Memory B cell (primary cell): ENCODE measurements around the gene HSD17B12.
A peak's percentile ranks its signal among the peaks of the same experiment; 100 is the strongest.

Experiments used
- ATAC-seq: fragments of 150-1000 bp; cut with Tn5 transposase; 2 replicates; pipeline ENCODE4 v1.10.0; 2021; ENCODE audit warnings: low read depth, mild to moderate bottlenecking, moderate library complexity
- DNase-seq, 2 donors: peaks; one replicate each; pipeline ENCODE4 v3.0.0; 2022; ENCODE audit warnings: low spot score in 2 of 2
- H3K27ac Mint-ChIP-seq: one replicate; pipeline ENCODE4 v1.8.0; 2022; ENCODE audit warnings: mild to moderate bottlenecking, moderate library complexity, mixed read lengths
- H3K27me3 Mint-ChIP-seq: one replicate; pipeline ENCODE4 v1.8.0; 2022; ENCODE audit warnings: mixed read lengths
- H3K36me3 Mint-ChIP-seq: one replicate; pipeline ENCODE4 v1.8.0; 2022; ENCODE audit warnings: mild to moderate bottlenecking, mixed read lengths
- H3K4me1 Mint-ChIP-seq: one replicate; pipeline ENCODE4 v1.8.0; 2022; ENCODE audit warnings: mixed read lengths
- H3K4me3 Mint-ChIP-seq: one replicate; pipeline ENCODE4 v1.8.0; 2022; ENCODE audit warnings: mild to moderate bottlenecking, moderate library complexity, mixed read lengths
- H3K9me3 Mint-ChIP-seq: one replicate; pipeline ENCODE4 v1.8.0; 2022; ENCODE audit warnings: mixed read lengths

Gene HSD17B12

GRCh38 chr11:43818220-43818619 lies 137.7 kb downstream of the HSD17B12 start:
- ATAC-seq (no peak), DNase-seq (no peak)
- Mint-ChIP-seq H3K36me3 (peaks cover 43% of the 10 kb centered on the region), H3K4me3 (no peak overlapping the region), H3K4me1 (peaks cover 3% of the 10 kb centered on the region), H3K27me3 (no peaks in the 10 kb centered on the region), H3K9me3 (peaks cover 4% of the 10 kb centered on the region), H3K27ac (no peak overlapping the region)

GRCh38 chr11:43819926-43820325 lies 139.4 kb downstream of the HSD17B12 start:
- H3K4me1 Mint-ChIP-seq: peaks cover 3% of the 10 kb centered on the region
- H3K27ac Mint-ChIP-seq: no peak overlapping the region
- no peak overlapping the region for H3K4me3 Mint-ChIP-seq
- peaks cover 44% of the 10 kb centered on the region for H3K36me3 Mint-ChIP-seq
- no peak for DNase-seq
- no peak for ATAC-seq
- peaks cover 4% of the 10 kb centered on the region for H3K9me3 Mint-ChIP-seq
- no peaks in the 10 kb centered on the region for H3K27me3 Mint-ChIP-seq

DNA sequence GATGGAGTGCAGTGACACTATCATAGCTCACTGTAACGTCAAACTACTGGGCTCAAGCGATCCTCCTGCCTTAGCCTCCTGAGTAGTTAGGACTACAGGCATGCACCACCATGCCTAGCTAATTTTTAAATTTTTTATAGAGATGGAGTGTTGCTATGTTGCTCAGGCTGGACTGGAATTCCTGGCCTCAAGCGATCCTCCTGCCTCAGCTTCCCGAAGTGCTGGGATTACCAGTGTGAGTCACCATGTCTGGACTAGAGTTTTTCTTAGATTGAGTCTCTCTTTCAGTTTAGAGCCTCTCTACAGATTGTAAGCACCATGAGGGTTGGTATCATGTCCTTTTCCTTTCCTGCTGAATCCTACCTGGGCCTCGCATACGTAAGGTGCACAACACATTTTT lies 142.8 kb downstream of the HSD17B12 start:
- Mint-ChIP-seq H3K27ac (no peak overlapping the region), H3K27me3 (no peaks in the 10 kb centered on the region), H3K36me3 (peaks cover 27% of the 10 kb centered on the region)

GRCh38 chr11:43823851-43824250 lies 143.3 kb downstream of the HSD17B12 start:
- no peaks in the 10 kb centered on the region for H3K27me3 Mint-ChIP-seq
- peaks cover 3% of the 10 kb centered on the region for H3K4me1 Mint-ChIP-seq
- H3K4me3 Mint-ChIP-seq: no peak overlapping the region
- ATAC-seq (no peak), DNase-seq (no peak)
- H3K27ac Mint-ChIP-seq: no peak overlapping the region
- H3K9me3 Mint-ChIP-seq: peaks cover 4% of the 10 kb centered on the region
- H3K36me3 Mint-ChIP-seq: peaks cover 27% of the 10 kb centered on the region

More for the DNA sequence above, 142.8 kb downstream of the HSD17B12 start:
- DNase-seq (no peak), ATAC-seq (no peak)
- no peak overlapping the region for H3K4me3 Mint-ChIP-seq
- H3K9me3 Mint-ChIP-seq: peaks cover 4% of the 10 kb centered on the region
- peaks cover 3% of the 10 kb centered on the region for H3K4me1 Mint-ChIP-seq

GRCh38 chr11:43825217-43825816 lies 144.8 kb downstream of the HSD17B12 start:
- no peaks in the 10 kb centered on the region for H3K27me3 Mint-ChIP-seq
- H3K9me3 Mint-ChIP-seq: peaks cover 2% of the 10 kb centered on the region
- ATAC-seq: no peak
- H3K4me3 Mint-ChIP-seq: no peak overlapping the region
- peaks cover 17% of the 10 kb centered on the region for H3K36me3 Mint-ChIP-seq
- H3K4me1 Mint-ChIP-seq: no peaks in the 10 kb centered on the region
- no peak overlapping the region for H3K27ac Mint-ChIP-seq
- DNase-seq: no peak

DNA sequence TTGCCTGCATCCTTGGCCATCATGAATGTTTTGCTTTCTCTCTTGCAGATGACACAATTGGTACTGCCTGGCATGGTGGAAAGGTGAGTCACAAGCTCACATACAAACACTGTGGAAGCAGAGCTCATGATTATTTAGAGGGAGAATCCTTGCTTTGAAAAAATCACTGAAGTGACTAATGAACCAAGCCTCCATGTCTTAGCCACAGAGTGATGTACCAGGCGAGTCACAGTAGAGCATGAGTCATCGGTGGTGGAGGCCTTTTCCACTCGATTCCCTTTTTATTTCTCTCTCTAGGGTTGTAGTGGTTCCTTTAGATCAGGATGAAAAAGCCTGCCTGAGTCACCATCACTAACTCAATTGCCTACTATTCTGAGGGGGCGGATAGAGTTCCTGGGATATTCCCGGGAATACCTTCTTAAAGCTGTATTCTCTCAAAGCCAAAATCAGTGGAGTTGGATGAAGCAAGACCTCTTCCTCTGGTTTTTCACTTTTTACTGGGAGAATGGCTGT lies 150.4 kb downstream of the HSD17B12 start:
- Mint-ChIP-seq H3K27ac (no peak overlapping the region), H3K9me3 (no peaks in the 10 kb centered on the region), H3K36me3 (peaks cover 11% of the 10 kb centered on the region)

GRCh38 chr11:43832536-43832935 lies 152.0 kb downstream of the HSD17B12 start:
- H3K27me3 Mint-ChIP-seq: no peaks in the 10 kb centered on the region
- DNase-seq (no peak), ATAC-seq (no peak)
- H3K4me3 Mint-ChIP-seq: no peak overlapping the region
- H3K4me1 Mint-ChIP-seq: no peaks in the 10 kb centered on the region
- H3K9me3 Mint-ChIP-seq: no peaks in the 10 kb centered on the region
- no peak overlapping the region for H3K27ac Mint-ChIP-seq
- peaks cover 11% of the 10 kb centered on the region for H3K36me3 Mint-ChIP-seq

More for the DNA sequence above, 150.4 kb downstream of the HSD17B12 start:
- H3K4me3 Mint-ChIP-seq: no peak overlapping the region
- ATAC-seq (no peak), DNase-seq (no peak)
- no peaks in the 10 kb centered on the region for H3K4me1 Mint-ChIP-seq
- H3K27me3 Mint-ChIP-seq: no peaks in the 10 kb centered on the region

- no peaks in the 10 kb centered on the region for H3K9me3 Mint-ChIP-seq
- H3K27me3 Mint-ChIP-seq: no peaks in the 10 kb centered on the region
- H3K27ac Mint-ChIP-seq: no peak overlapping the region
- no peak overlapping the region for H3K4me3 Mint-ChIP-seq
- H3K4me1 Mint-ChIP-seq: no peaks in the 10 kb centered on the region
- ATAC-seq (no peak), DNase-seq (no peak)
- peaks cover 17% of the 10 kb centered on the region for H3K36me3 Mint-ChIP-seq
These were observed 153.1 kb downstream of the HSD17B12 start for GRCh38 chr11:43833657-43834073.

DNA sequence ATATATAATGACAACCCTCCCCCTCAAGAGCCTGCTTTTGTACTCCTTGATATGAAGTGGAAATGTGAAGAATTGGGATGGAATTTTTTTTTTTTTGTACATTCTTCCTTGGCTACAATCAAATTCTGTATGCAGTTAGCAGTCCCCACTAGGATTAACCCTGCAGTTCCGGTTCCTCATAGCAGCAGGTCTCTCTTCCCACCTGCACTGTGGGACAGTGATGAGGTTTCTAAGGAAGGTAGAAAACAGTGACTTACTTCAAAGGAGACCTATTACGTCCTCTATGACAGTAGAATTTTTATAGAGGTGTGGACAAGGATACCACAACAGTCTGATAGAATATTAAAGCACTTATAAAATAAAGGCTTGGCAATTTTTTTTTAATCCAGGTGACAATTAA lies 153.7 kb downstream of the HSD17B12 start:
- peaks cover 22% of the 10 kb centered on the region for H3K36me3 Mint-ChIP-seq
- DNase-seq (no peak), ATAC-seq (no peak)
- no peaks in the 10 kb centered on the region for H3K9me3 Mint-ChIP-seq
- no peaks in the 10 kb centered on the region for H3K27me3 Mint-ChIP-seq
- no peak overlapping the region for H3K4me3 Mint-ChIP-seq
- no peak overlapping the region for H3K27ac Mint-ChIP-seq
- H3K4me1 Mint-ChIP-seq: no peaks in the 10 kb centered on the region

- no peaks in the 10 kb centered on the region for H3K4me1 Mint-ChIP-seq
- no peaks in the 10 kb centered on the region for H3K27me3 Mint-ChIP-seq
- ATAC-seq (no peak), DNase-seq (no peak)
- H3K36me3 Mint-ChIP-seq: peaks cover 27% of the 10 kb centered on the region
- no peak overlapping the region for H3K4me3 Mint-ChIP-seq
- no peak overlapping the region for H3K27ac Mint-ChIP-seq
- H3K9me3 Mint-ChIP-seq: no peaks in the 10 kb centered on the region
These were observed 154.6 kb downstream of the HSD17B12 start for GRCh38 chr11:43835104-43835503.

DNA sequence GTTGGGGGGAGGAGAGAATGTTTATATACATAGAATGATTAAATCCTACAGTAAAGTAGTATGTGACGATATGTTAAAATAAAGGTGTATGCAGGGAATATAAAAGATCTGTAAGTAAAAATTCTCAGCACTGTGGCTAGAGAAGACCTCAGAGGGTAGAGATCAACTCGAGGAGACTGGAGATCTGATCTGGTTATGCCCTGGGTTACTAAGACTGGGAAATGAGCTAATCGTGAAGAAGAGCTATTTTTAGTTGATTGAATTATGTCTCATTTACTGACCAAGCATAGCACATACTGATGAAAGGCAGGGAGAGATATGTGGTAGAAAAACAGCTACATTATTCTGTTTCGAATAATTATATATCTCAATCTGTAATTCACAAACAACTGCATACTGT lies 157.3 kb downstream of the HSD17B12 start:
- ATAC-seq (no peak), DNase-seq (no peak)
- H3K36me3 Mint-ChIP-seq: peaks cover 28% of the 10 kb centered on the region
- no peak overlapping the region for H3K4me3 Mint-ChIP-seq
- H3K27me3 Mint-ChIP-seq: no peaks in the 10 kb centered on the region
- H3K4me1 Mint-ChIP-seq: no peaks in the 10 kb centered on the region
- no peaks in the 10 kb centered on the region for H3K9me3 Mint-ChIP-seq
- H3K27ac Mint-ChIP-seq: no peak overlapping the region

DNA sequence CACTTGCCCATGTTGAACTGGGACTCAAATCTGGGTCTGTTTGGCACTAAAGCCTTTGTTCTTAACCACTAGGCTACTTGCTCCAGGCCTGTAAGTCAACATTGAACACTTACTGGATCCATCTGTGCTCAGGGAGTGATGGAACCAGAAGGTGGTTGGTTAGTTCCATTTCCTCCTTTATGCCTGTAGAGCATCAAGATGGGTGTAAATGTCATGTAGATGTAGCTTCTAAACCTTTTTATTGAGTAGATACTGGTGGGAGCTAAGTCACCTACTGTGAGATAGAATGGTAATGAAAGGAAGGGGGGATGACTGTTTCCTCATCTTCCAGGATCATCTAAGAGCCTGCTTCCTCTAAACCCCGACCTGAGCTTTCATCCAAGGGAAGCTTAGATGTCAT lies 161.5 kb downstream of the HSD17B12 start:
- Mint-ChIP-seq H3K27me3 (no peaks in the 10 kb centered on the region), H3K4me1 (no peaks in the 10 kb centered on the region), H3K36me3 (peaks cover 33% of the 10 kb centered on the region), H3K27ac (no peak overlapping the region), H3K9me3 (no peaks in the 10 kb centered on the region), H3K4me3 (no peak overlapping the region)
- DNase-seq (no peak), ATAC-seq (no peak)

DNA sequence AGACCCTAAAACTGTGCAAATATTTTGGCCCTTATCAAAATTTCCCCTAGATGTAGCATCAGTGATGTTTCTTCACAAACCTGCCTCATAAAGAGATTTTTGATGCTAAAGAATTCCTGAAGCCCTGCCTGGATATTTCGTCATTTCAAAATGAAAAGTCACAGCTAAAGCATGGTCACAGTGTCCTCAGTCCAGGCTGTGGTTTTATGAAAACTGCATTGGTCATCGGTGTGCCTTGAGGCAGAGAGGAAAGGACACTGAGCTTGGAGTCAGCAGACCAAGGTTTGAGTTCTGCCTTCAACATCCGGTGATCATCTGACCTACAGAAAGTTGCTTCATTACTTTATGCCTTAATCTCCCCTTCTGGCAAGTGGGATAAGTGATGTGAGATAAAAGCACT lies 165.3 kb downstream of the HSD17B12 start:
- H3K27me3 Mint-ChIP-seq: no peaks in the 10 kb centered on the region
- H3K27ac Mint-ChIP-seq: no peak overlapping the region
- DNase-seq (no peak), ATAC-seq (no peak)
- no peaks in the 10 kb centered on the region for H3K4me1 Mint-ChIP-seq
- H3K4me3 Mint-ChIP-seq: no peak overlapping the region
- no peaks in the 10 kb centered on the region for H3K9me3 Mint-ChIP-seq
- peaks cover 13% of the 10 kb centered on the region for H3K36me3 Mint-ChIP-seq

DNA sequence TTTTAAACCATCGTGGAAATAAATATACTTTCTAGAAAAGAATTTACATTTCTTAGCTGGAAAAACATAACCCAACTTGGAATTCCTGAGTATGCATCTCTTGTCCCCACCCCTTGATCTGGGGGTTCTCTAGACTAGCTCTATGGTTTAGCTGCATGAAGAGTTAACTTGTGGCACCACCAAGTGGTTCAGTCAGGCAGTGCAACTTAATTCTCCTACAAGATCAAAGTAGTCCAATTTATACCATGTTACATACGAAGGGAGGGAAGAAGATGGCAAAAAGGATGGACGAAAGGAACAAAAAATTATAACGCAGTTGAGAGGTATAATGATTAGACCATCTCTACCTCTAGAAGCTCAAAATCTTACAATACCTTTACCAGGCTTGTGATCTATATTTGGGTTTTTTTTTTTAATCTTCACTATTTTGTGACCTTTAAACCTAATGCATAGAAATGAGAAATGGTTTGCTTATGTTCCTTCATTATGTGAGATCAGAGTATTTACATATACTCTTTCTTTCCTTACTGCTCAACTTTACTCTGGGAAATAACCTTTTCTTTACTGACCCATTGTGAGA lies 171.6 kb downstream of the HSD17B12 start:
- Mint-ChIP-seq H3K9me3 (no peaks in the 10 kb centered on the region), H3K27me3 (no peaks in the 10 kb centered on the region), H3K27ac (no peak overlapping the region), H3K4me3 (no peak overlapping the region), H3K4me1 (no peaks in the 10 kb centered on the region), H3K36me3 (peaks cover 4% of the 10 kb centered on the region)
- DNase-seq (peak; percentile 37 to 51), ATAC-seq (peak; percentile 56)

- H3K27ac Mint-ChIP-seq: no peak overlapping the region
- H3K36me3 Mint-ChIP-seq: peaks cover 2% of the 10 kb centered on the region
- no peaks in the 10 kb centered on the region for H3K27me3 Mint-ChIP-seq
- ATAC-seq (no peak), DNase-seq (no peak)
- no peak overlapping the region for H3K4me3 Mint-ChIP-seq
- no peaks in the 10 kb centered on the region for H3K4me1 Mint-ChIP-seq
- H3K9me3 Mint-ChIP-seq: no peaks in the 10 kb centered on the region
These were observed 173.2 kb downstream of the HSD17B12 start for GRCh38 chr11:43853781-43854180.
